ENCODE results near the gene FRMPD1. TPM values are rescaled to one million over a fixed set of nuclear protein-coding genes. Genes with fewer than 3 reads are reported as not detected.

Gene FRMPD1
- total and polyA plus RNA-seq, 8 donors = 0.16 to 1.5 (median 0.53) TPM

DNA sequence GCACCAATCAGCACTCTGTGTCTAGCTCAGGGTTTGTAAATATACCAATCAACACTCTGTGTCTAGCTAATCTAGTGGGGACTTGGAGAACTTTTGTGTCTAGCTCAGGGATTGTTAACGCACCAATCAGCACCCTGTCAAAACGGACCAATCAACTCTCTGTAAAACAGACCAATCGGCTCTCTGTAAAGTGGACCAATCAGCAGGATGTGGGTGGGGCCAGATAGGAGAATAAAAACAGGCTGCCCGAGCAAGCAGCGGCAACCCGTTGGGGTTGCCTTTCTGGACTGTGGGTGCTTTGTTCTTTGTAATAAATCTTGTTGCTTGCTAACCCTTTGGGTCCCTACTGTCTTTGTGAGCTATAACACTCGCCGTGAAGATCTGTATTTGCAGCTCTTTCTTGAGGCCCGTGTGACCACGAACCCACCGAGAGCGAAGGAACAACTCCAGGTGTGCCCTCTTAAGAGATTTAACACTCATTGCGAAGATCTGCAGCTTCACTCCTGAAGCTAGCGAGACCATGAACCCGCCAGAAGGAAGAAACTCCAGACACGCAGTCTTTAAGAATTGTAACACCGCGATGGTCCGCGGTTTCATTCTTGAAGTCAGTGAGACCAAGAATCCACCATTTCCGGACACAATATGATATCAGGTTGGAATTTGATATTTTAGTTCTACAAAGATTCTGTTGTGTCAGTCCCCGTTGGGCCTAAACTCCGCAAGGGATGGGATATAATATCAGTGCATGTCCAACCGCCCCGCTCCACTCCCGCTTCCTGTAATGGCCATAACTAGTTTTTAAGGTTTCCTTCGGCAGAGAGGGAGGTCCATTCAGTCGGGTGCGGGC, 102.1 kb downstream of the FRMPD1 start:
- TF ChIP-seq CTCF (IDR thresholded peaks at IDR 0.05) = no peak
- Histone ChIP-seq H3K36me3 (no peaks in the 10 kb centered on the region), H3K27ac (no peak overlapping the region), H3K4me1 (peaks cover 0 to 11% (median 4%) of the 10 kb centered on the region in 3 donors), H3K9me3 (no peaks in the 10 kb centered on the region), H3K4me3 (peak overlapping the region in 3 of 4 donors; percentile 63 to 74 (median 65)), H3K27me3 (no peaks in the 10 kb centered on the region)
- intact Hi-C loops (cut with DNase I) = loop anchor here in 1 of 3 donors (10.0 kb wide), 1 partner anchor 268 kb away; the partner anchor contains the start of gene POLR1E
- no peak for DNase-seq
- WGBS, 2 donors = 86 to 89% methylated on average over 29 of the region's 29 CpGs
- no peak for ATAC-seq
- no peak for FAIRE-seq

GRCh38 chr9:37753489-37754190, 102.9 kb downstream of the FRMPD1 start, which contains the start of gene TRMT10B:
TRMT10B (plus strand) TSS chr9:37753805; CDS start chr9:37761932, 8,127 bp downstream.
- peak; percentile 56 to 83 (median 66) for DNase-seq
- no peak for FAIRE-seq
- no peaks in the 10 kb centered on the region for H3K27me3 ChIP-seq
- intact Hi-C loops (cut with DNase I) = loop anchor here in 1 of 3 donors (10.0 kb wide), 1 partner anchor 269 kb away; the partner anchor contains the start of gene POLR1E
- 2 to 3% methylated on average over 40 of the region's 40 CpGs for WGBS, 2 donors
- H3K4me1 ChIP-seq = peaks cover 0 to 11% (median 4%) of the 10 kb centered on the region in 3 donors
- peak within 1 kb of the TSS; percentile 63 to 74 (median 70) for H3K4me3 ChIP-seq
- peak within 1 kb of the TSS; percentile 23 to 75 (median 68) for H3K27ac ChIP-seq
- no peaks in the 10 kb centered on the region for H3K36me3 ChIP-seq
- no peaks in the 10 kb centered on the region for H3K9me3 ChIP-seq
- ATAC-seq = peak; percentile 95 to 98 (median 97)
- TF ChIP-seq CTCF (IDR thresholded peaks at IDR 0.05) = no peak

DNA sequence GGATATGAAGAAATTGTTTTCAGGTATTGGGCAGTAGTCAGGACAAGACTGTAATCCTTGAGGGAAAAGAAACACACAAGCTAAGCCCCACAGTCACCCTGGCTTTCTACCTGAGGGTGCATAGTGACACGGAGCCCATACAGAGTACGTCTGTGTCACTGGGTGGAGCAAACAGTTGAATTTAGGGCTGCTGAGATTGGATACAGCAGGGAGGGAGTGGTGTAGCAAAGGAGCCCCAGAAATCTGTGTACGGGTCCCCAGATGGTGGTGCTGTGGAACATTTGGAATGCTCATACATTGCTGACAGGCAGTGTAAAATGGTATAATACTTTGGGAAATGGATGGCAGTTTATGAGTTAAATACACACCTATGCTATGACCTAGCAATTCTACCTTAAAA, 108.0 kb downstream of the FRMPD1 start:
- intact Hi-C loops (cut with DNase I) = loop anchor here in 1 of 3 donors (10.0 kb wide), 1 partner anchor 274 kb away; the partner anchor contains the start of gene POLR1E
- H3K4me1 ChIP-seq = peaks cover 0 to 11% (median 4%) of the 10 kb centered on the region in 3 donors
- no peak overlapping the region for H3K27ac ChIP-seq
- no peaks in the 10 kb centered on the region for H3K9me3 ChIP-seq
- no peak for DNase-seq
- H3K36me3 ChIP-seq = peaks cover 0 to 4% (median 0%) of the 10 kb centered on the region in 3 donors
- no peaks in the 10 kb centered on the region for H3K27me3 ChIP-seq
- H3K4me3 ChIP-seq = no peak overlapping the region
- no peak for FAIRE-seq
- WGBS, 2 donors = 89 to 92% methylated on average over 3 of the region's 3 CpGs
- TF ChIP-seq CTCF (IDR thresholded peaks at IDR 0.05) = no peak
- no peak for ATAC-seq

GRCh38 chr9:37760416-37761161, 109.8 kb downstream of the FRMPD1 start:
- intact Hi-C loops (cut with DNase I) = no loop called here
- WGBS, 2 donors = 86 to 88% methylated on average over 7 of the region's 7 CpGs
- DNase-seq (no peak), ATAC-seq (no peak), FAIRE-seq (no peak)
- H3K4me3 ChIP-seq = no peak overlapping the region
- H3K36me3 ChIP-seq = peaks cover 0 to 9% (median 0%) of the 10 kb centered on the region in 3 donors
- H3K27ac ChIP-seq = no peak overlapping the region
- no peaks in the 10 kb centered on the region for H3K9me3 ChIP-seq
- no peak for TF ChIP-seq CTCF (IDR thresholded peaks at IDR 0.05)
- no peaks in the 10 kb centered on the region for H3K4me1 ChIP-seq
- no peaks in the 10 kb centered on the region for H3K27me3 ChIP-seq
